ENCODE measurements around the gene ABHD5.
"Not testable (repeated sequence)": the region's sequence is repeated elsewhere in the genome, so short reads cannot be mapped to it uniquely, and the experiment has no call there.

Gene ABHD5

GRCh38 chr3:43690400-43691119 is at the start of gene ABHD5:
TSS of gene ABHD5 (plus strand) at chr3:43690938. CDS start at chr3:43690993, 55 bp downstream.
- DNase-seq = peak; percentile 93 to 94

DNA sequence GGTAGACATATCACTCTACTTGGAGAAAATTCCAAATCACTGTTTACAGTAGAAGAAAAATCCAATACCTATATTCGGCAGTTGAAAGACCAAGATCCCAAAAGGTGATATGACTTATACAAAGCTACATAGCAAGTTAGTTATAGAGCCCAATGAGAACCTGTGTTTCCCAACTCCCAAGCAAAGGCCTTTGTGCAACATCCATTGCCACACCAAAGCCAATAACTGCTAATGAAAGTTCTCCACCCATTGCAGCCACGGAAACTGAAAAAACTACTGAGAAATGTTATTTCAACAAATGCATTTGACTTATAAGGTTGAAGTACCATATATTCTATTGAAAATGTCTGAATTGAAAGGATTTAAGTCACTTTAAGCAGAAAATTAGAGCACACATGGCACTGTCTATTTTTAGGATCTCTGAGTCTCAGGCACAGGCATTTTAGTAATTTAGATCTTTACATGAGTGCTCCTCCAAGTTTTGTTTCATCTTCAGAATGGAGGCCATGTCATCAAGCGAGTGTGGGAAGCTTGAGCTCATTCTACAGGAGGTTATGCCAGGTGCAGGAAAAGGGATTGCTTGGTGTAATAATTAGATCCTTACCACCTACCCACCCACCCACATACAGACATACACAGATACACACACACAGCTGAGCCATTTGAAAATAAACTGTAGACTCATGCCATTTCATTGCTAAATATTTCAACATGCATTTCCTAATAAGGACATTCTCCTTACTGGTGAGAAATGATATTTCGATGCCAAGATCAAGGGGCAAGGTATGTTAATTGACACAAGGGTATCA is 49.2 kb upstream of the ABHD5 start:
- no peak for DNase-seq

- no peak for DNase-seq
Measured at GRCh38 chr3:43644443-43644842, 46.3 kb upstream of the ABHD5 start.

- no peak for DNase-seq
Measured at GRCh38 chr3:43647331-43648166, 43.2 kb upstream of the ABHD5 start.

- DNase-seq = no peak
Measured at GRCh38 chr3:43648957-43649356, 41.8 kb upstream of the ABHD5 start.

DNA sequence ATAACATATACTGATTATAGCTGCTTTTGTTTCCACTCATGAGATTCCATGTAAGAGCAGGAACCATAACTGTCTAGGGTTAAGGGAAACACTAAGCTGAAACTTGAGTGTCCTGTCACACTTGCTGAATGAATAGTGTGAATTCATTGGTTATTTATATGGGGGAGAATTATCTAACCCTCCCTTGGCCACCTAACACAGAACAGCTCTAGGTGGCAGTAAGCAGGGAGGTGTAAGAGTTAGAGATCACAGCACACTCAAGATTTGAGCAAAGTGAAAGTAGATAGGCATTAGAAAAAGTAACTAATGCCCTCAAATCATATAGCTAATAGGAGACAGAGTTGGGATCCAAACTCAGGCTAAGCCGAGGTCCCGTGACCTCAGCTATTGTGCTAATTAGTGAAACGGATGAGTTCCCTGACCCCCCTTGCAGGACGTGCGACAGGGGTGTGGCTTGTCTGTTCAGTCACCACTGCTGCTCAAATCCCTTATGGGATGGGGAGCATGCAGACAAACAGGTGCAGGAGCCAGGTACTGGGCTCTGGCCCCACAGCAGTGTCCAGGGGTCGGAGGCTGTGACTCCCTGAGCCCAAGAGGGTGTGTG is 41.3 kb upstream of the ABHD5 start:
- DNase-seq = no peak

DNA sequence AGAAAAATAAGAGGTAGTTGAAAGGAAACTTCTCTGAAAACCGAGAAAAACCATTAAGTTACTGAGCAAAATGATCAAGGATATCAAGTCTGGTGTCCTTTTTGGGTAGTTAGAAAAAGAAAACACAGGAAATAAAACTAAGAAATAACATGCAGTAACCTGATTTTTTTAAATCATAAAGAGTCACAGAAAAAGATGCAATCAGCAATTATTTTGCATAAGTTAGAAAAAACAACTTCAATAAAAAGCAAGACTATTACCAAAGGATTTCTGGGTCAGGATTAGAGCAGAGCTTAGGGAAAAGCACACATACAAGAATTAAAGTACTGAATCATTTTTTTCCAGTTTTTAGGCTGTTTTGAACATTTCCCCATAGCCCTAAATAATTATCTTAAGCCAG is 40.4 kb upstream of the ABHD5 start:
- no peak for DNase-seq

GRCh38 chr3:43656390-43656789 is 34.3 kb upstream of the ABHD5 start:
- DNase-seq = not testable (repeated sequence)

GRCh38 chr3:43659250-43659880 is 31.4 kb upstream of the ABHD5 start:
- no peak for DNase-seq

- DNase-seq = not testable (repeated sequence)
Measured at GRCh38 chr3:43661376-43661775, 29.4 kb upstream of the ABHD5 start.

GRCh38 chr3:43665011-43665410 is 25.7 kb upstream of the ABHD5 start:
- not testable (repeated sequence) for DNase-seq

DNA sequence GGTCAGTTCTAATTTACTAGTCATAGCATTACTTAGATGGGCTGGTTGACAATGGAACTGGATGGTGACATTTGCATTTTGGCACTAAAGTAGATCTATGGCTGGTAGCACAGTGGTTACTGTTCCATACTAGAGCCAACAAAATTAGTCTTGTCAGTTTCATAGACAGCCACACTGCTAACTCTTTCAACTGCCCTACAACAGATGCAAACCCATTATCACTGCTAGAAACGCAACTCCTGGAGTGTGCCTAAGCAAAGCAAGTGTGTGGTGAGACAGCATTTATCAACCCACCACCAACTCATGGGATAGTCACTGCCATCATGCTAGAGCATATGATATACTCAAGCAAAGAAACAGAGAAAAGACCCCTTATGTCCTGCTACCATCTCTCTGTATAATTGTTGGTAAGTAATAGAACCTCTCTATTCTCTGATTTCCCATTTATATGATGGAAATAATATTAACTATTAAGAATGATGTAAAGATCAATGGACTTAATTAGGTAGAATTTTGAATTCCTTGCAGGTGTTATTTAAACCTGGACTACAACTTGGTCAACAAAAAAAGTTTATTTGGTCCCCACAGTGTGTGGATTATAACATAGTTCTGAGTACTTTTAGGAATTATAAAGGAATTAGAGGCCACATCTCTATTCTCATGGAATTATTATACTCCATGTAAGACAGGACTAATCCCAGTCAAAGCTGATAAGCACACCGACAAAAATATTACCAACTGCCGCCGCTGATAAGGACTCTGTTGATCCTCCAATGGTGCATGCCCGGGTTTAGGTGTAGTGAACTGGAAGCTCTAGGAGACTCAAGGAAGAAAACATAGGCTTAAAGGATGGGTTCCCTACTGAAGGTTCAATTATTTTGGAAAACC is 19.9 kb upstream of the ABHD5 start:
- no peak for DNase-seq

DNA sequence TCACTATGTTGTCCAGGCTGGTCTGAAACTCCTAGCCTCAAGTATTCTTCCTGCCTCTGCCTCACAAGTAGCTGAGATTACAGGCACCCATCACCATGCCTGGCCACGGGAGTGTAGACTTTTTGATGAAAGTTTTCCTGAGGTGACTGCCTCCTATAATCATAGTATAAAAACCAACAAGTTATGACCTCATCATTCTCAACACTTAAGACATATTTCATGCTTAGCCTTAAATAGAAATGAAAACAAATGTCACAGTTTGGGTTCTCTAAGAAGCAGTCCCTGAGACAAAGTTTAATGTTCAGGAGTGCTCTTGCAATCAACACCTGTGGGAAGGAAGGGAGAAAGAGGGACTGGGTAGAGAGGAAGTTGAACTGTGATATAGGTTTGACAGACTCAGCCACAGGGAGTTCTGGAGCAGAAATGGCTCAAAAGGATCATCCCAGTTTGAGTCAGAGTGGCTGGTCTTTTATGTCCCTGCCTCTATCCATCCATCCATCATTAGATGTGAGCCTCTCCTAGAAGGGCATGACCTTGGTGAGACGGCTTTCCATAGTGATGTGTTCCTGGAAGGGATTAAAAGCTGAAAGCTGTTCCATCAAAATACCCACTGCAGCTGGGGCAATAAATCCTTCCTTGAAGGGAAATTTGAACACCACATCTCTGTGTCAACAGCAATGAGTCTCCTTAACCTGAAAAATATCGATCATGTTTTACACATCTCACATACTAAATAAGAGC is 16.2 kb upstream of the ABHD5 start:
- no peak for DNase-seq

DNA sequence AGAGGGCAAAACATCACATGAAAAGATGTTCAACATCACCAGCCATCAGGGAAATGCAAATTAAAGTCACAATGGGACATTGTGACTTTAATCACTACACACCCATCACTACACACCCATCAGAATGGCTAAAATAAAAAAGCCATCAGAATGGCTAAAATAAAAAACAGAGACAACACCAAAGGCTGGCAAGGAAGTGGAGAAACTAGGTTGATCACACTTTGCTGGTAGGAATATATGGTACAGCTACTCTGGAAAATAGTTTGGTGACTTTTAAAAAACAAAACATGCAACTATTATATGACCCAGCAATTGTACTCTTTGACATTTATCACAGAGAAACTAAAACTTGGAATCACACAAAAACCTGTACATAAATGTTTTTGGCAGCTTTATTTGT is 15.1 kb upstream of the ABHD5 start:
- DNase-seq = no peak

DNA sequence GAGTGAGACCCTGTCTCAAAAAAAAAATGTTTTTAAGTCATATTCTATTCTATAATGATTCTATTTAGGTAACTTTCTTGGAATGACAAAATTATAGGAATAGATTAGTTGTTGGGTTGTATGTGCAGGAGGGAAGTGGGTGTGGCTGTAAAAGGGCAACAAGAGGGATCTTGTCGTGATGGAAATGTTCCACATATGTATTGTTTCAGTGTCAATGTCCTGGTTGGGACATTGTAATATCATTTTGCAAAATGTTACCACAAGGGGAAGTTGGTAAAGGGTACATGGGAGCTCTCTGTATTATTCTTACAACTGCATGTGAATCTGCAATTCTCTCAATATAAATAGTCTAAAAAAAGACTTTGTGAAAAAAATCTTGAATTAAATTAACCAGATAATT is 14.3 kb upstream of the ABHD5 start:
- no peak for DNase-seq

DNA sequence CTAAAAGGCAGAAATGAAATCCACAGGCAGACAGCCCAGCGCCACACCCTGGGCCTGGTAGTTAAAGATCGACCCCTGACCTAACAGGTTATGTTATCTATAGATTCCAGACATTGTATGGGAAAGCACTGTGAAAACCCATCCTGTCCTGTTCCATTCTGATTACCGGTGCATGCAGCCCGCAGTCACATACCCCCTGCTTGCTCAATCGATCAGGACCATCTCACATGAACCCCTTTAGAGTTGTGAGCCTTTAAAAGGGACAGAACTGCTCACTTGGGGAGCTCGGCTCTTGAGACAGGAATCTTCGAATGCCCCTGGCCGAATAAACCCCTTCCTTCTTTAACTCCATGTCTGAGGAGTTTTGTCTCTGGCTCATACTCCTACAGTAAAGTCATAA is 12.4 kb upstream of the ABHD5 start:
- DNase-seq = not testable (repeated sequence)

- not testable (repeated sequence) for DNase-seq
Measured at GRCh38 chr3:43678887-43679449, 11.8 kb upstream of the ABHD5 start.

DNA sequence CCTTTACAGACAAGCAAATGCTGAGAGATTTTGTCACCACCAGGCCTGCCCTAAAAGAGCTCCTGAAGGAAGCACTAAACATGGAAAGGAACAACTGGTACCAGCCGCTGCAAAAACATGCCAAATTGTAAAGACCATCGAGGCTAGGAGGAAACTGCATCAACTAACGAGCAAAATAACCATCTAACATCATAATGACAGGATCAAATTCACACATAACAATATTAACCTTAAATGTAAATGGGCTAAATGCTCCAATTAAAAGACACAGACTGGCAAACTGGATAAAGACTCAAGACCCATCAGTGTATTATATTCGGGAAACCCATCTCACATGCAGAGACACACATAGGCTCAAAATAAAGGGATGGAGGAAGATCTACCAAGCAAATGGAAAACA is 9.9 kb upstream of the ABHD5 start:
- not testable (repeated sequence) for DNase-seq

GRCh38 chr3:43684944-43685343 is 5.8 kb upstream of the ABHD5 start:
- no peak for DNase-seq

- DNase-seq = no peak
Measured at GRCh38 chr3:43685921-43686320, 4.8 kb upstream of the ABHD5 start.
